CD8-positive, alpha-beta memory T cell (primary cell): ENCODE results near the gene PGBD1. TPM values are rescaled to one million over a fixed set of nuclear protein-coding genes. Genes with fewer than 3 reads are reported as not detected.
"Not testable (repeated sequence)": the region's sequence is repeated elsewhere in the genome, so short reads cannot be mapped to it uniquely, and the experiment has no call there.

Source experiments
- CTCF ChIA-PET: fragments of 350-600 bp; sonication (Branson Sonifier 250); formaldehyde crosslinking; loops from one replicate; lab custom pipeline; 2021; ENCODE audit warnings: antibody characterized with exemption; lab: Charles Lee
- POLR2A ChIA-PET: fragments of 350-600 bp; sonication (Branson Sonifier 250); formaldehyde crosslinking; loops from one replicate; lab custom pipeline; 2021; ENCODE audit warnings: antibody characterized with exemption; lab: Charles Lee
- DNase-seq, 5 donors: peaks; one replicate each; pipeline versions ENCODE4 v3.0.0 to v3.0.0-alpha.2; 2020 to 2022; ENCODE audit warnings: mixed read lengths in 1 of 5
- H3K27ac ChIP-seq: one replicate; pipeline ENCODE4 v1.7.0; 2013; ENCODE audit warnings: low read depth, mild to moderate bottlenecking, low read length, moderate library complexity
- H3K27me3 ChIP-seq: 2 replicates; pipeline ENCODE4 v1.7.0; 2013; ENCODE audit warnings: low read length, mild to moderate bottlenecking; ENCODE audit not compliant: insufficient read depth, poor library complexity, severe bottlenecking
- H3K36me3 ChIP-seq: 2 replicates; pipeline ENCODE4 v1.7.0; 2013; ENCODE audit warnings: mild to moderate bottlenecking, low read length, moderate library complexity; ENCODE audit not compliant: insufficient read depth
- H3K4me1 ChIP-seq: 2 replicates; pipeline ENCODE4 v1.7.0; 2013; ENCODE audit warnings: mild to moderate bottlenecking, low read length, moderate library complexity; ENCODE audit not compliant: insufficient read depth
- H3K4me3 ChIP-seq: 2 replicates; pipeline ENCODE4 v1.7.0; 2013; ENCODE audit warnings: mild to moderate bottlenecking, low read length
- H3K9me3 ChIP-seq: 2 replicates; pipeline ENCODE4 v1.7.0; 2013; ENCODE audit warnings: mild to moderate bottlenecking, low read length
- H3K27ac Mint-ChIP-seq, 8 donors: one replicate each; pipeline ENCODE4 v1.8.0; 2020 to 2021; ENCODE audit warnings: mixed read lengths in 8 of 8, mild to moderate bottlenecking in 6 of 8, inconsistent platforms in 3 of 8, moderate library complexity in 3 of 8
- H3K27me3 Mint-ChIP-seq, 2 donors: one replicate each; pipeline ENCODE4 v1.8.0; 2020 to 2021; ENCODE audit warnings: mixed read lengths in 2 of 2, mild to moderate bottlenecking in 1 of 2, moderate library complexity in 1 of 2
- H3K36me3 Mint-ChIP-seq, 3 donors: one replicate each; pipeline ENCODE4 v1.8.0; 2020 to 2021; ENCODE audit warnings: mixed read lengths in 3 of 3, inconsistent platforms in 1 of 3, mild to moderate bottlenecking in 1 of 3
- H3K4me1 Mint-ChIP-seq, 3 donors: one replicate each; pipeline ENCODE4 v1.8.0; 2020 to 2021; ENCODE audit warnings: mixed read lengths in 3 of 3, inconsistent platforms in 1 of 3, mild to moderate bottlenecking in 1 of 3
- H3K4me3 Mint-ChIP-seq, 7 donors: one replicate each; pipeline ENCODE4 v1.8.0; 2020 to 2021; ENCODE audit warnings: mixed read lengths in 7 of 7, mild to moderate bottlenecking in 6 of 7, moderate library complexity in 4 of 7, inconsistent platforms in 2 of 7
- H3K9me3 Mint-ChIP-seq, 5 donors: one replicate each; pipeline ENCODE4 v1.8.0; 2020 to 2022; ENCODE audit warnings: mixed read lengths in 5 of 5, mild to moderate bottlenecking in 3 of 5, moderate library complexity in 2 of 5, inconsistent platforms in 1 of 5
- polyA plus RNA-seq: library from polyadenylated mRNA; unstranded; fragments of 300-500 nt; fragmentation: Illumina TruSeq; gene quantifications from one replicate; pipeline ENCODE4 v1.2.3, GENCODE V29; 2021
- total RNA-seq, 2 experiments: library from RNA; stranded (reverse); gene quantifications; one replicate each; pipeline ENCODE4 v1.2.3, GENCODE V29; 2021

The PGBD1 gene
- total and polyA plus RNA-seq, 3 experiments from 2014 or later, result 0.87 to 5.4 (median 4.6) TPM

DNA sequence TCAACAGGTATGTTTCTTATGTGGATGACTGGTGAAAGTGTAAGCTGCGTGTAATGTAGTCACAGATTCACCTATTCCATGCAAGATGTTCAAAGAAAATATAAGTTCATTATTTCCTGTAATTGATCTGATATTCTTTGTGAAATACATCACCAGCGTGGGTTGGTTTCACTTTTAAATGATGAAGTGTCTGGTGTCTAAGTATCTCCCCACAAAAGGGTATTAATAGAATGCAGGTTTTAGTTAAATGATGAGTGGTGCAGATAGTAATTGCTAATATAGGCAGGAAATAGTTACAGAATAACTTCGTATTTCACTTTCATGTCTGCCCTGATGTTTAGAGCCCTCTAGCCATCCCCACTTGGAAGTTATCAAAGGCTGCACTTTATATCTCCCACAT lies 22.2 kb downstream of the PGBD1 start:
- ChIA-PET POLR2A (no interaction called here), CTCF (no interaction called here)
- Mint-ChIP-seq H3K4me3 (peak overlapping the region in 6 of 7 donors; percentile 6 to 52 (median 38)), H3K27me3 (peaks cover 0 to 2% of the 10 kb centered on the region in 2 donors), H3K27ac (peak overlapping the region in 5 of 8 donors; percentile 9 to 84 (median 51)), H3K36me3 (peaks cover 0 to 8% (median 2%) of the 10 kb centered on the region in 3 donors), H3K4me1 (peaks cover 9 to 18% (median 18%) of the 10 kb centered on the region in 3 donors), H3K9me3 (no peaks in the 10 kb centered on the region)
- Histone ChIP-seq H3K27me3 (no peaks in the 10 kb centered on the region), H3K36me3 (no peaks in the 10 kb centered on the region), H3K9me3 (no peaks in the 10 kb centered on the region), H3K4me3 (no peak overlapping the region), H3K4me1 (no peaks in the 10 kb centered on the region), H3K27ac (no peak overlapping the region)
- DNase-seq, result no peak

- H3K27me3 Mint-ChIP-seq, result peaks cover 4 to 22% of the 10 kb centered on the region in 2 donors
- H3K4me1 ChIP-seq, H3K27ac Mint-ChIP-seq, H3K9me3 ChIP-seq, POLR2A ChIA-PET, H3K27me3 ChIP-seq, H3K4me3 Mint-ChIP-seq, DNase-seq, H3K27ac ChIP-seq, H3K4me3 ChIP-seq, H3K36me3 Mint-ChIP-seq, H3K36me3 ChIP-seq, H3K9me3 Mint-ChIP-seq, CTCF ChIA-PET: not testable (repeated sequence)
- H3K4me1 Mint-ChIP-seq, result peaks cover 9 to 18% (median 18%) of the 10 kb centered on the region in 3 donors
Observed at GRCh38 chr6:28306363-28306762, 25.0 kb downstream of the PGBD1 start.

DNA sequence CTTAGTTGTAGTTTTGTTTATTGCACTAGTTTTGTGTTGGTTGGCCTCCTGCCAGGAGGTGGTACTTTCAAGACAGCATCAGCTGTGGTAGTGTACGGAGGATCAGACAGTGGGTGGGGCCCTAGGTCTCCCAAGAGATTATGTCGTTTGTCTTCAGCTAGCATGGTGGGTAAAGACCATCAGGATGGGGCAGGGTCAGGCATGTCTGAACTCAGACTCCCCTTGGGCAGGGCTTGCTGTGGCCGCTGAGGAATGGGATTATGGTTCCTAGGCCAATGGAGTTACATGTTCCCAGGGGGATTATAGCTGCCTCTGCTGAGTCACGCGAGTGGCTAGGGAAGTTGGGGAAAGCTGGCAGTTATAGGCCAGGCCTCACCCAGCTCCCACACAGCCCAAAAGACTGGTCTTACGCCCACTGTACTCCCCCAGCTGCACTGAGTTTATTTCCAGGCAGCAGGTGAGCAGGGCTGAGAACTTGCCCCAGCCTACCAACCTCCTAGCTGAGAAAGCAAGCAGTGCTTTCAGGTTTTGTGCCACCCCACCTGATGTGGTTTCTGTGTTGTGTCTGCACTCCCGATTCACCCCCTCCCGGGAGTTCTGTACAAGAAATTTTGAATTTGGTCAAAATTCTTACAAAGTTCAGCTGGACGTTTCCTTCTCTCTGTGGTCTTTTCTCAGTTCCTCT lies 29.9 kb downstream of the PGBD1 start:
- no peak overlapping the region for H3K27ac ChIP-seq
- ChIA-PET POLR2A (no interaction called here), CTCF (interaction anchor here (1.1 kb wide), 1 partner anchor 45 kb away, joined by 3 read pairs; no protein-coding TSS in a partner anchor)
- H3K27me3 ChIP-seq, result peaks cover 6% of the 10 kb centered on the region
- Mint-ChIP-seq H3K27me3 (peaks cover 9 to 42% of the 10 kb centered on the region in 2 donors), H3K9me3 (peaks cover 0 to 3% (median 0%) of the 10 kb centered on the region in 5 donors), H3K36me3 (peaks cover 0 to 6% (median 0%) of the 10 kb centered on the region in 3 donors), H3K27ac (no peak overlapping the region), H3K4me1 (no peaks in the 10 kb centered on the region), H3K4me3 (no peak overlapping the region)
- H3K4me3 ChIP-seq, result no peak overlapping the region
- no peak for DNase-seq
- H3K9me3 ChIP-seq, result no peaks in the 10 kb centered on the region
- no peaks in the 10 kb centered on the region for H3K36me3 ChIP-seq
- no peaks in the 10 kb centered on the region for H3K4me1 ChIP-seq

DNA sequence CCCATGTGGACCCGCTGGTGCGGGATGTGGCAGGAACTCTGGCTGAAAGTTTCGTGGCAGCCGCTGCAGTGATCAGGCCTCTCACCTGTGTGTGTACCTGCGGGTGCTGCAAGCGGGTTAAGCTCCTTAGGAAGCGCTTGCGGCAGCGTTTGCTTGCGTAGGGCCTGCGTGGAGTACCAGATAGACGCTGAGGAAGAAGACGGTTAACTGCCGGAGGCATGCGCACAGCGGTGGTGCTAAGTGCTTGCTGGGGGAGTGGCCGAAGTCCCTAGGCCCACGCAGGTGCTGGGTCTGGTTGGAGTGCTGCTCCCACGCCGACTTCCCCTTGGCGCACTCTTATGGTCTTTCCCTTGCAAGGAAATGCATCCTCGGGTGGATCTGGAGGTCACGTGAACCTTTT lies 31.6 kb downstream of the PGBD1 start:
- Mint-ChIP-seq H3K9me3 (peaks cover 0 to 3% (median 0%) of the 10 kb centered on the region in 5 donors), H3K27me3 (peaks cover 11 to 53% of the 10 kb centered on the region in 2 donors), H3K27ac (no peak overlapping the region), H3K4me3 (no peak overlapping the region), H3K36me3 (peaks cover 0 to 6% (median 0%) of the 10 kb centered on the region in 3 donors), H3K4me1 (no peaks in the 10 kb centered on the region)
- DNase-seq, result no peak
- Histone ChIP-seq H3K4me3 (no peak overlapping the region), H3K4me1 (no peaks in the 10 kb centered on the region), H3K36me3 (no peaks in the 10 kb centered on the region), H3K27ac (no peak overlapping the region), H3K27me3 (peaks cover 6% of the 10 kb centered on the region), H3K9me3 (no peaks in the 10 kb centered on the region)
- ChIA-PET CTCF (no interaction called here), POLR2A (no interaction called here)

GRCh38 chr6:28315628-28316027 lies 34.3 kb downstream of the PGBD1 start:
- Mint-ChIP-seq H3K4me1 (no peaks in the 10 kb centered on the region), H3K36me3 (peaks cover 0 to 6% (median 0%) of the 10 kb centered on the region in 3 donors), H3K27ac (peak overlapping the region in 2 of 8 donors; percentile 29 to 66), H3K27me3 (peaks cover 10 to 34% of the 10 kb centered on the region in 2 donors), H3K4me3 (no peak overlapping the region), H3K9me3 (peaks cover 0 to 3% (median 0%) of the 10 kb centered on the region in 5 donors)
- no peak for DNase-seq
- no peaks in the 10 kb centered on the region for H3K9me3 ChIP-seq
- H3K4me1 ChIP-seq, result no peaks in the 10 kb centered on the region
- H3K4me3 ChIP-seq, result no peak overlapping the region
- no peaks in the 10 kb centered on the region for H3K36me3 ChIP-seq
- peaks cover 6% of the 10 kb centered on the region for H3K27me3 ChIP-seq
- ChIA-PET POLR2A (no interaction called here), CTCF (no interaction called here)
- peak overlapping the region; percentile 3 for H3K27ac ChIP-seq

GRCh38 chr6:28317866-28318265 lies 36.5 kb downstream of the PGBD1 start:
- H3K9me3 Mint-ChIP-seq, H3K27ac Mint-ChIP-seq, H3K4me3 ChIP-seq, CTCF ChIA-PET, H3K36me3 Mint-ChIP-seq, H3K4me1 ChIP-seq, H3K4me3 Mint-ChIP-seq, H3K27ac ChIP-seq, H3K4me1 Mint-ChIP-seq, H3K36me3 ChIP-seq, H3K27me3 ChIP-seq, DNase-seq, POLR2A ChIA-PET, H3K9me3 ChIP-seq: not testable (repeated sequence)
- H3K27me3 Mint-ChIP-seq, result peaks cover 4 to 30% of the 10 kb centered on the region in 2 donors

DNA sequence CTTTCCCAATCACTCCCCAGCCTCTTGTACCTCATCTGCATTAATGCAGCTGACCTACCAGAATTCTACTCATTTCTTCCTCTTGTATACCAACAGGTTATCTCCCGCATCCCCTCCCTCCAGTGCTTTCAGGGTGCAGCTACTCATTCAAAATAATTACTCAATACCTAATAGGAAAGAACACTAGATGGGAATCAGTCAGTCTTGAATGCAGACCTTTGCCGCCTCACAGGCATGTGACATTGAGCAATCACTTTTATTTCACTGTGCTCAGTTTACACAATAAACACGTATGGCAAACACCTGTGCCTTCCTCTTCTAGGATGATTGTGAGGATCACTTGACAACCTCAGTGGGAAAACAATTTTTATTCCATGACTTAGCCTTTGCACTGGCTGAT lies 41.3 kb downstream of the PGBD1 start:
- Histone ChIP-seq H3K27ac (no peak overlapping the region), H3K36me3 (peaks cover 3% of the 10 kb centered on the region), H3K27me3 (no peaks in the 10 kb centered on the region), H3K4me3 (no peak overlapping the region), H3K4me1 (no peaks in the 10 kb centered on the region), H3K9me3 (peaks cover 18% of the 10 kb centered on the region)
- peaks cover 17 to 26% (median 19%) of the 10 kb centered on the region in 5 donors for H3K9me3 Mint-ChIP-seq
- DNase-seq, result no peak
- H3K4me3 Mint-ChIP-seq, result no peak overlapping the region
- H3K27me3 Mint-ChIP-seq, result peaks cover 2 to 12% of the 10 kb centered on the region in 2 donors
- ChIA-PET POLR2A (no interaction called here), CTCF (no interaction called here)
- H3K27ac Mint-ChIP-seq, result no peak overlapping the region
- no peaks in the 10 kb centered on the region for H3K4me1 Mint-ChIP-seq
- peaks cover 6 to 35% (median 16%) of the 10 kb centered on the region in 3 donors for H3K36me3 Mint-ChIP-seq

DNA sequence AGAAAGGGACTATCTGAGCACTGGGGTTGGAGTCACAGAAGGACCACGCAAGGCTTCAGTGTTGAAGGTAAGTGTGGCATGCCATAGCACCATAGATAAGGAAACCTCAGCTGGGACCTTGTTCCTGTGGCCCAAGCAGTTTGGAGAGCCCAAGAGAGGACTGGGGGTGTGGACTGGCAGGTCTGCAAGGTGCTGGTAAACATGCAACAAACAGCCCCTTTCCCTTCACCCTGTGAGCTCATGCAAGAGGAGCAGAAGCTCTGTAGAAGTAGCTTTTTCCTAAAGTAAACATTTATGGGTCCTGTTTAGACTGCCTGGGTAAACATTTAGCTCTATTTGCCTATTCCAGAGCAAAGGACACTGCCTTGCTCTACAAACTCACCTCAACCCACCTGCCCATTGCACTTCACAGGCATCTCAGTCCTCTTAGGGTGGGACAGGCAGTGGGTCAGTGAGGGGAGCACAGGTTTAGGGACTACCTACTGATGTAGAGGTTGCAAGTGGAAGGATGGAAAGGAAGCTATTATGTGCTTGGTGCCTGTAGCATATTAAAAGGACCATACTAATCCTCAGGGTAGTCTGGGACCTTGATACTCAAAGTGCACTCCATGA lies 42.5 kb downstream of the PGBD1 start:
- no peak overlapping the region for H3K4me3 ChIP-seq
- H3K27ac ChIP-seq, result no peak overlapping the region
- no peaks in the 10 kb centered on the region for H3K4me1 ChIP-seq
- Mint-ChIP-seq H3K27me3 (peaks cover 2 to 10% of the 10 kb centered on the region in 2 donors), H3K36me3 (peaks cover 7 to 40% (median 18%) of the 10 kb centered on the region in 3 donors), H3K9me3 (peaks cover 22 to 35% (median 24%) of the 10 kb centered on the region in 5 donors), H3K4me3 (no peak overlapping the region), H3K27ac (no peak overlapping the region), H3K4me1 (no peaks in the 10 kb centered on the region)
- H3K9me3 ChIP-seq, result peaks cover 19% of the 10 kb centered on the region
- peaks cover 3% of the 10 kb centered on the region for H3K36me3 ChIP-seq
- no peak for DNase-seq
- no peaks in the 10 kb centered on the region for H3K27me3 ChIP-seq
- ChIA-PET CTCF (no interaction called here), POLR2A (no interaction called here)
